ENCODE data around the gene HEXD.
"Not testable (repeated sequence)": the region's sequence is repeated elsewhere in the genome, so short reads cannot be mapped to it uniquely, and the experiment has no call there.

Gene HEXD

GRCh38 chr17:82452162-82452561 lies 34.0 kb downstream of the HEXD start:
- TF ChIP-seq CTCF (IDR thresholded peaks at IDR 0.05; ENCODE audit: low read depth, low read length) = no peak
- no peak for DNase-seq (ENCODE audit: low read depth, low spot score)
- no peak overlapping the region for H3K4me3 ChIP-seq (ENCODE audit: low read depth, low read length)
- in situ Hi-C loops (cut with HindIII; ENCODE audit: low sequenced_read_pairs) = no loop called here

- in situ Hi-C loops (cut with HindIII; ENCODE audit: low sequenced_read_pairs); H3K4me3 ChIP-seq (ENCODE audit: low read depth, low read length); DNase-seq (ENCODE audit: low read depth, low spot score): not testable (repeated sequence)
Measured at GRCh38 chr17:82453151-82453550, 35.0 kb downstream of the HEXD start.

- H3K4me3 ChIP-seq (ENCODE audit: low read depth, low read length); DNase-seq (ENCODE audit: low read depth, low spot score); in situ Hi-C loops (cut with HindIII; ENCODE audit: low sequenced_read_pairs): not testable (repeated sequence)
Measured at GRCh38 chr17:82453706-82454105, 35.6 kb downstream of the HEXD start.

GRCh38 chr17:82457073-82457928 lies 39.2 kb downstream of the HEXD start:
- TF ChIP-seq CTCF (IDR thresholded peaks at IDR 0.05; ENCODE audit: low read depth, low read length) = no peak
- H3K4me3 ChIP-seq (ENCODE audit: low read depth, low read length) = peak overlapping the region; percentile 55
- in situ Hi-C loops (cut with HindIII; ENCODE audit: low sequenced_read_pairs) = no loop called here
- no peak for DNase-seq (ENCODE audit: low read depth, low spot score)

- peak overlapping the region; percentile 55 for H3K4me3 ChIP-seq (ENCODE audit: low read depth, low read length)
- DNase-seq (ENCODE audit: low read depth, low spot score) = no peak
- in situ Hi-C loops (cut with HindIII; ENCODE audit: low sequenced_read_pairs) = no loop called here
- no peak for TF ChIP-seq CTCF (IDR thresholded peaks at IDR 0.05; ENCODE audit: low read depth, low read length)
Measured at GRCh38 chr17:82457929-82458178, 39.7 kb downstream of the HEXD start.

GRCh38 chr17:82458179-82458884 lies 40.2 kb downstream of the HEXD start, which contains the start of gene NARF:
NARF (plus strand) TSS chr17:82458741; CDS start chr17:82458804, 63 bp downstream.
- in situ Hi-C loops (cut with HindIII; ENCODE audit: low sequenced_read_pairs) = no loop called here
- no peak for TF ChIP-seq CTCF (IDR thresholded peaks at IDR 0.05; ENCODE audit: low read depth, low read length)
- H3K4me3 ChIP-seq (ENCODE audit: low read depth, low read length) = peak within 1 kb of the TSS; percentile 64
- peak; percentile 99 for DNase-seq (ENCODE audit: low read depth, low spot score)

GRCh38 chr17:82458885-82459424 lies 40.8 kb downstream of the HEXD start:
- TF ChIP-seq CTCF (IDR thresholded peaks at IDR 0.05; ENCODE audit: low read depth, low read length) = no peak
- H3K4me3 ChIP-seq (ENCODE audit: low read depth, low read length) = peak overlapping the region; percentile 64
- in situ Hi-C loops (cut with HindIII; ENCODE audit: low sequenced_read_pairs) = no loop called here
- DNase-seq (ENCODE audit: low read depth, low spot score) = peak; percentile 29

GRCh38 chr17:82459936-82460335 lies 41.8 kb downstream of the HEXD start:
- H3K4me3 ChIP-seq (ENCODE audit: low read depth, low read length); DNase-seq (ENCODE audit: low read depth, low spot score); in situ Hi-C loops (cut with HindIII; ENCODE audit: low sequenced_read_pairs): not testable (repeated sequence)
